Measurements from ENCODE around the gene PPP1R3G.

- no peak for TF ChIP-seq ZNF780A (CRISPR knock-in tag; IDR thresholded peaks at IDR 0.05)
- no peak for TF ChIP-seq PBX2 (CRISPR knock-in tag; IDR thresholded peaks at IDR 0.05)
- no peak for TF ChIP-seq EP300 (IDR thresholded peaks at IDR 0.05; ENCODE audit: low read depth in 2 of 2, low read length in 2 of 2)
- TF ChIP-seq EP300 (CRISPR knock-in tag; IDR thresholded peaks at IDR 0.05; ENCODE audit: borderline replicate concordance), result no peak
- TF ChIP-seq ZNF12 (CRISPR knock-in tag; IDR thresholded peaks at IDR 0.05), result no peak
- TF ChIP-seq NONO (IDR thresholded peaks at IDR 0.05), result no peak
- TF ChIP-seq NONO (CRISPR knock-in tag; conservative IDR thresholded peaks at IDR 0.05), result no peak
- TF ChIP-seq RFX5 (IDR thresholded peaks at IDR 0.05; ENCODE audit: low read depth, low read length), result no peak
- TF ChIP-seq TEF (CRISPR knock-in tag; IDR thresholded peaks at IDR 0.05), result no peak
- no peak for TF ChIP-seq ATF2 (CRISPR knock-in tag; IDR thresholded peaks at IDR 0.05)
These were observed 34.2 kb downstream of the PPP1R3G start for GRCh38 chr6:5119090-5119951.
